Tibial nerve (tissue), 4 donors: Measurements from ENCODE around the gene CUEDC1. TPM values are rescaled to one million over a fixed set of nuclear protein-coding genes. Genes with fewer than 3 reads are reported as not detected.

Experiments
- DNase-seq, 2 donors: peaks; one replicate each; pipeline ENCODE4 v3.0.0-alpha.2; 2019; ENCODE audit warnings: low spot score in 2 of 2
- H3K27ac ChIP-seq, 4 donors: fragments of 200-600 bp; sonication (generic) in 3 of 4; one replicate each; pipeline ENCODE4 v1.5.1; 2017 to 2019; ENCODE audit warnings: mild to moderate bottlenecking in 1 of 4
- H3K27me3 ChIP-seq, 2 donors: fragments of 200-600 bp; sonication (generic) in 1 of 2; one replicate each; pipeline versions ENCODE4 v1.5.1 to v1.6.0; 2017 to 2019
- H3K36me3 ChIP-seq, 3 donors: fragments of 200-600 bp; sonication (generic); one replicate each; pipeline ENCODE4 v1.5.1; 2018 to 2019
- H3K4me1 ChIP-seq, 4 donors: fragments of 200-600 bp; sonication (generic) in 3 of 4; one replicate each; pipeline ENCODE4 v1.5.1; 2017 to 2019
- H3K4me3 ChIP-seq, 4 donors: fragments of 200-600 bp; sonication (generic) in 3 of 4; one replicate each; pipeline ENCODE4 v1.5.1; 2017 to 2019; ENCODE audit warnings: mild to moderate bottlenecking in 1 of 4, moderate library complexity in 1 of 4
- H3K9me3 ChIP-seq, 4 donors: fragments of 200-600 bp; sonication (generic) in 3 of 4; one replicate each; pipeline ENCODE4 v1.5.1; 2017 to 2019
- EP300 ChIP-seq, 2 donors: sonication (generic); formaldehyde crosslinking; IDR thresholded peaks; one replicate each; pipeline ENCODE4 v1.6.1; 2017; ENCODE audit warnings: antibody characterized with exemption in 2 of 2, mild to moderate bottlenecking in 1 of 2
- POLR2A ChIP-seq, 2 donors: fragments of 450-650 bp; IDR thresholded peaks; one replicate each; pipeline ENCODE4 v1.6.1; 2017; ENCODE audit warnings: antibody characterized with exemption in 2 of 2, mild to moderate bottlenecking in 2 of 2, moderate library complexity in 2 of 2
- WGBS, 2 donors: methylation state at CpG; one replicate each; pipeline ENCODE4 v1.1.5; 2018; 5-methylcytosine and 5-hydroxymethylcytosine counted together
- total RNA-seq, 4 donors: library from RNA; depleted of rRNA; stranded (reverse); fragments of >200 nt; gene quantifications; one replicate each; pipeline ENCODE4 v1.1.0, GENCODE V29; 2016
- TF ChIP-seq, protein P1 (sequence below), 5 experiments: fragments of 200-600 bp in 3 of 5; fragments of 450-650 bp in 2 of 5; sonication (generic) in 3 of 5; IDR thresholded peaks; one replicate each; pipeline ENCODE4 v1.5.1; 2016 to 2019; ENCODE audit warnings: antibody characterized with exemption in 5 of 5, mild to moderate bottlenecking in 3 of 5, moderate library complexity in 2 of 5

Gene CUEDC1
- total RNA-seq, 4 donors from 2014 or later = 32.1 to 55.5 (median 38.8) TPM

DNA sequence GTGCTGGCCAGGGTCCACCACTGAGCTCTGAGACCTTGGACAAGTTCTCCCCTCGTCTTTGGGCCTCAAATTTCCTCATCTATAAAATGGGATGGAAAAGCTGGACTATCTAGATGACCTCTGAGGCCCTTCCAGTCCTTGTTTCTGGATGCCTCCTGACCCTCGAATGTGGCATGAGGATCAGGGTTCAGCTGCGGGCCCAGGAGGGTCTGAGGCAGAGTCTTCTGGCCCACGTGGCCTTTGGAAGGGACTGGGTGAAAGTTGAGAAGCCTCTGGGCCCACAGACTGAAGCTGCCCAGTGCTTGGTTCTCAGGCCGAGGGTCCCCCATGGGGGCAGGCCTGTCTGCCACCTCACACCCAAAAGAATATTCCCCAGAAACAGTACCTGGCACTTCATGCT, 88.5 kb downstream of the CUEDC1 start:
- Histone ChIP-seq H3K4me3 (no peak overlapping the region), H3K36me3 (peaks cover 0 to 54% (median 0%) of the 10 kb centered on the region in 3 donors), H3K9me3 (no peaks in the 10 kb centered on the region), H3K27ac (no peak overlapping the region), H3K27me3 (no peaks in the 10 kb centered on the region), H3K4me1 (peaks cover 0 to 52% (median 32%) of the 10 kb centered on the region in 4 donors)
- TF ChIP-seq EP300 (IDR thresholded peaks at IDR 0.05) = no peak
- no peak for TF ChIP-seq POLR2A (IDR thresholded peaks at IDR 0.05)
- TF ChIP-seq, protein P1, sequence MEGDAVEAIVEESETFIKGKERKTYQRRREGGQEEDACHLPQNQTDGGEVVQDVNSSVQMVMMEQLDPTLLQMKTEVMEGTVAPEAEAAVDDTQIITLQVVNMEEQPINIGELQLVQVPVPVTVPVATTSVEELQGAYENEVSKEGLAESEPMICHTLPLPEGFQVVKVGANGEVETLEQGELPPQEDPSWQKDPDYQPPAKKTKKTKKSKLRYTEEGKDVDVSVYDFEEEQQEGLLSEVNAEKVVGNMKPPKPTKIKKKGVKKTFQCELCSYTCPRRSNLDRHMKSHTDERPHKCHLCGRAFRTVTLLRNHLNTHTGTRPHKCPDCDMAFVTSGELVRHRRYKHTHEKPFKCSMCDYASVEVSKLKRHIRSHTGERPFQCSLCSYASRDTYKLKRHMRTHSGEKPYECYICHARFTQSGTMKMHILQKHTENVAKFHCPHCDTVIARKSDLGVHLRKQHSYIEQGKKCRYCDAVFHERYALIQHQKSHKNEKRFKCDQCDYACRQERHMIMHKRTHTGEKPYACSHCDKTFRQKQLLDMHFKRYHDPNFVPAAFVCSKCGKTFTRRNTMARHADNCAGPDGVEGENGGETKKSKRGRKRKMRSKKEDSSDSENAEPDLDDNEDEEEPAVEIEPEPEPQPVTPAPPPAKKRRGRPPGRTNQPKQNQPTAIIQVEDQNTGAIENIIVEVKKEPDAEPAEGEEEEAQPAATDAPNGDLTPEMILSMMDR (IDR thresholded peaks at IDR 0.05) = no peak
- no peak for DNase-seq
- WGBS, 2 donors = 89 to 91% methylated on average over 5 of the region's 5 CpGs

DNA sequence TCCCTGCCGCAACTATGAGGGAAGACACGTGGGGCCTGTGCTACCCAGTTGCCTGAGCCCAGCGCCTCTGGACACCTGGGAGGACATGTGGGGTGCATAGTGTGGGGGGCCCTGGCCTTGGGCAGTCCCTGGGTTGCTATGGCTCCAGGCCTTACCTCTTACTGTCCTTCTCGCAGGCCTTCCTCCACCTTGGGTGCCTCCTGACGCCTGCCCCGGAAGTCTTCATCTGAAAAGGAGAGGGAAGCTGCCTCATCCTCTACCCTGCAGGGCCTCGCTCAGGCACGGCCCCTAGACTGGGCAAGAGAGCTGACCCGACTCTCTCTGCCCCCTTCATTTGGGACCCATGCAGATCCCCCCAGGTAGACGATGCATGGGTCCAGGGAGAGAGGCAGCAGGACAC, 88.9 kb downstream of the CUEDC1 start:
- no peaks in the 10 kb centered on the region for H3K9me3 ChIP-seq
- peaks cover 0 to 57% (median 34%) of the 10 kb centered on the region in 4 donors for H3K4me1 ChIP-seq
- H3K27me3 ChIP-seq = no peaks in the 10 kb centered on the region
- H3K4me3 ChIP-seq = no peak overlapping the region
- H3K36me3 ChIP-seq = peaks cover 0 to 50% (median 0%) of the 10 kb centered on the region in 3 donors
- no peak for TF ChIP-seq EP300 (IDR thresholded peaks at IDR 0.05)
- TF ChIP-seq POLR2A (IDR thresholded peaks at IDR 0.05) = no peak
- TF ChIP-seq, protein P1 (IDR thresholded peaks at IDR 0.05) = no peak
- no peak overlapping the region for H3K27ac ChIP-seq
- WGBS, 2 donors = 87 to 93% methylated on average over 7 to 10 of the region's 10 CpGs
- DNase-seq = no peak

DNA sequence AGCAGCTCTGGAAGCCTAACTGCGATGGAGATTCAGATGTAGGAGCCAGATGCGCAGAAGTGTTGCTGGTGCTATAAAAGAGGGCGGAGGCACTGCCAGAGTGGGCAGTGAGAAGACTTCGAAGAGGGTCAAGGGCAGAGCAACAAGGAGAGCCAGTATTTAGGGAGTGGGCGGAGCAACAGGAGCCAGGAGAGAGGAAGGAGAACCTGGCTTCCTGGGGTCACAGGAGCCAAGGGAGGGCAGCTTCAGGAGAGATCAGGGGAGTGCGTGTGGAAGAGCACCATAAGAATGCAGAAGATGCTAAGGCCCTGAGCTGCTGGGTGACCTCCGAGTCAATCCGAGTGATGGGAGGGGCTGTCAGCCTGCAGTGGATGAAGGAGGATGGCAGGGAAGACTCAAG, 90.9 kb downstream of the CUEDC1 start:
- 78 to 81% methylated on average over 8 of the region's 8 CpGs for WGBS, 2 donors
- H3K4me1 ChIP-seq = peaks cover 0 to 68% (median 43%) of the 10 kb centered on the region in 4 donors

DNA sequence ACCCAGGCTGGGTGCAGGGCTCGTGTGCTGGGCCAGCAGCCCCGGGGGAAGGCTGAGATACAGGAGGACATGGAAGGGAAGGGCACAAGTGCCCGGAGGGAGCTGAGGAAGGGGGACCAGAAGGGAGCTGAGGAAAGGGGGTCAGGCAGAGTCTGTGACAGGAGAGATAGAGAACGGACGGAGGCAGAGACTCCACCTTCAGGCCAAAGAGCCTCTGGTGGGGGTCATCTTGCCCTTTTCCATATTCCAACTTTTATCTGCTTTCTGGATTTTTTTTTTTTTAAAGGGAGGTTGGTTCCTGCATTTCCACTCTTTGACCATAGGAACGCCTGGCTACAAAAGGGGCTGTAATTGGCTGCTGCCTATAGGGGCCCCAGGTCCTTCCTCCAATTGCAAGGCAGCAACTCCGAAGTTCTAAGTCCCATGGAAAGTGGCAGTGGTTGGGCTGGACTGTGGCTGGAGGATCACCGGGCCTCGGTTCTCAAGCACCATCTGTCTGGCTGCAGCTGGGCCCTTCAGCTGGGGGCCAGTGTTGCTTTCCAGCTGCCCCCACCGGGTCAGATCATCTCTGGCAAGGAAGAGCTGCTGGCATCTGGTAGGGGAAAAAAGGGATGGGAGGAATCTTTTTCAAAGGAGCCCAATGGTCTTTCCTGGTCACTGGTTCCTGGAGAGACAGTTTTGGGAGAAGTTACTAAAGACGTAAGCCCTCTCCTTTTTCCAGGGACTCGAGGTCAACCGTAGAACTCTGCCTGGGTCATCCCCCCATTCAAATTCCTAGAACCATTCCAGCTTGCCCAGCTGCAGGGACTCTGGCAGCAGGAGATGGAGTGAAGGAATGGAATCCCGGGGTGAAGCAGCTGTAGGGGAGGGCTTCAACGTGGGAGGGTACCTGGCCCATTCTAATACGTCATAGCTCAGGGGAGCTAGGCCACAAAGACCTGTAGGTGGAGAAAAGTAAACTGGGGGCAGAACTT, 92.2 kb downstream of the CUEDC1 start:
- TF ChIP-seq EP300 (IDR thresholded peaks at IDR 0.05) = no peak
- TF ChIP-seq POLR2A (IDR thresholded peaks at IDR 0.05) = no peak
- TF ChIP-seq, protein P1 (IDR thresholded peaks at IDR 0.05) = no peak
- H3K9me3 ChIP-seq = no peaks in the 10 kb centered on the region
- H3K36me3 ChIP-seq = peaks cover 0 to 32% (median 0%) of the 10 kb centered on the region in 3 donors
- H3K4me1 ChIP-seq = peaks cover 0 to 66% (median 33%) of the 10 kb centered on the region in 4 donors
- no peak for DNase-seq
- H3K27me3 ChIP-seq = no peaks in the 10 kb centered on the region
- H3K4me3 ChIP-seq = no peak overlapping the region
- 63 to 66% methylated on average over 16 of the region's 16 CpGs for WGBS, 2 donors
- peak overlapping the region in 3 of 4 donors; percentile 75 to 93 (median 86) for H3K27ac ChIP-seq

More for the DNA sequence above, 90.9 kb downstream of the CUEDC1 start:
- Histone ChIP-seq H3K27me3 (no peaks in the 10 kb centered on the region), H3K36me3 (peaks cover 0 to 33% (median 0%) of the 10 kb centered on the region in 3 donors), H3K27ac (no peak overlapping the region), H3K9me3 (no peaks in the 10 kb centered on the region), H3K4me3 (no peak overlapping the region)
- DNase-seq = no peak
- TF ChIP-seq POLR2A (IDR thresholded peaks at IDR 0.05) = no peak
- no peak for TF ChIP-seq EP300 (IDR thresholded peaks at IDR 0.05)
- TF ChIP-seq, protein P1 (IDR thresholded peaks at IDR 0.05) = no peak
